ENCODE results near the gene SEPTIN10.

DNA sequence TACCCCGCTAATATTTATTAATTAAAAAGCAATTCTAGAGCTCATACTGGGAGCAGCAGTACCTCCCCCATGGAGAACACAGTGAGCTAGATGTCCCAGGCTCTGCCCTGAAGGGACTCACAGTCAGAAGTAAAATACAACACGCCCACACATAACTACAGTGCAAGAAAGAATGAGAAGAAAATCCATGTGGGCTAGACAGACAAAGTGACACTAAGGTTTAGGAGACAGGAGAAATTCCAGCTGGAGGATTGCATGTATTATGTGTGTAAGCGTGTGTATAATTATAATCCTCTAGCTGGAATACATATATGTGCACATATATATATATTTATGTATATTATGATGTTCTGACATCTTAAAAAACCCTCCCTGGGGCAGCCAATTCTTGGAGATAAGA, 16.1 kb upstream of the SEPTIN10 start:
- TF ChIP-seq POLR2A (IDR thresholded peaks at IDR 0.05; ENCODE audit: low read depth, low read length) (no peak), POLR2AphosphoS5 (IDR thresholded peaks at IDR 0.05; ENCODE audit: low read depth, low read length) (no peak)
